Body of pancreas (tissue), 4 donors: ENCODE data around the gene DNAI1.

Experiments used
- POLR2A ChIP-seq, 3 donors: fragments of 450-650 bp; IDR thresholded peaks; one replicate each; pipeline ENCODE4 v1.6.1; 2016; ENCODE audit warnings: antibody characterized with exemption in 3 of 3, mild to moderate bottlenecking in 2 of 3
- TF ChIP-seq, protein P1 (sequence below), 7 experiments: fragments of 450-650 bp in 4 of 7; fragments of 200-600 bp in 3 of 7; sonication (generic) in 3 of 7; IDR thresholded peaks; one replicate each; pipeline ENCODE4 v1.5.1; 2016 to 2019; ENCODE audit warnings: antibody characterized with exemption in 7 of 7

GRCh38 chr9:34451135-34451534, 7.5 kb upstream of the DNAI1 start:
- TF ChIP-seq, protein P1, sequence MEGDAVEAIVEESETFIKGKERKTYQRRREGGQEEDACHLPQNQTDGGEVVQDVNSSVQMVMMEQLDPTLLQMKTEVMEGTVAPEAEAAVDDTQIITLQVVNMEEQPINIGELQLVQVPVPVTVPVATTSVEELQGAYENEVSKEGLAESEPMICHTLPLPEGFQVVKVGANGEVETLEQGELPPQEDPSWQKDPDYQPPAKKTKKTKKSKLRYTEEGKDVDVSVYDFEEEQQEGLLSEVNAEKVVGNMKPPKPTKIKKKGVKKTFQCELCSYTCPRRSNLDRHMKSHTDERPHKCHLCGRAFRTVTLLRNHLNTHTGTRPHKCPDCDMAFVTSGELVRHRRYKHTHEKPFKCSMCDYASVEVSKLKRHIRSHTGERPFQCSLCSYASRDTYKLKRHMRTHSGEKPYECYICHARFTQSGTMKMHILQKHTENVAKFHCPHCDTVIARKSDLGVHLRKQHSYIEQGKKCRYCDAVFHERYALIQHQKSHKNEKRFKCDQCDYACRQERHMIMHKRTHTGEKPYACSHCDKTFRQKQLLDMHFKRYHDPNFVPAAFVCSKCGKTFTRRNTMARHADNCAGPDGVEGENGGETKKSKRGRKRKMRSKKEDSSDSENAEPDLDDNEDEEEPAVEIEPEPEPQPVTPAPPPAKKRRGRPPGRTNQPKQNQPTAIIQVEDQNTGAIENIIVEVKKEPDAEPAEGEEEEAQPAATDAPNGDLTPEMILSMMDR (IDR thresholded peaks at IDR 0.05) = no peak
- no peak for TF ChIP-seq POLR2A (IDR thresholded peaks at IDR 0.05)
